PC-3 (cell line): ENCODE data around the gene PIK3R3.

ENCODE experiments used
- EZH2 ChIP-seq: fragments of 300-600 bp; sonication (generic); IDR thresholded peaks from one replicate; pipeline ENCODE4 v1.6.1; 2017; ENCODE audit warnings: antibody characterized with exemption, mild to moderate bottlenecking, low read length; ENCODE audit not compliant: unreplicated experiment
- EZH2phosphoT487 ChIP-seq: fragments of 300-600 bp; sonication (generic); IDR thresholded peaks from 2 replicates; pipeline ENCODE4 v1.6.1; 2018; ENCODE audit warnings: mild to moderate bottlenecking, antibody characterized with exemption, low read length, borderline replicate concordance
- TF ChIP-seq, protein P1 (sequence below): fragments of 300-600 bp; sonication (generic); conservative IDR thresholded peaks from 2 replicates; pipeline ENCODE4 v1.5.1; 2017; ENCODE audit warnings: antibody characterized with exemption, low read depth, mild to moderate bottlenecking, low read length

DNA sequence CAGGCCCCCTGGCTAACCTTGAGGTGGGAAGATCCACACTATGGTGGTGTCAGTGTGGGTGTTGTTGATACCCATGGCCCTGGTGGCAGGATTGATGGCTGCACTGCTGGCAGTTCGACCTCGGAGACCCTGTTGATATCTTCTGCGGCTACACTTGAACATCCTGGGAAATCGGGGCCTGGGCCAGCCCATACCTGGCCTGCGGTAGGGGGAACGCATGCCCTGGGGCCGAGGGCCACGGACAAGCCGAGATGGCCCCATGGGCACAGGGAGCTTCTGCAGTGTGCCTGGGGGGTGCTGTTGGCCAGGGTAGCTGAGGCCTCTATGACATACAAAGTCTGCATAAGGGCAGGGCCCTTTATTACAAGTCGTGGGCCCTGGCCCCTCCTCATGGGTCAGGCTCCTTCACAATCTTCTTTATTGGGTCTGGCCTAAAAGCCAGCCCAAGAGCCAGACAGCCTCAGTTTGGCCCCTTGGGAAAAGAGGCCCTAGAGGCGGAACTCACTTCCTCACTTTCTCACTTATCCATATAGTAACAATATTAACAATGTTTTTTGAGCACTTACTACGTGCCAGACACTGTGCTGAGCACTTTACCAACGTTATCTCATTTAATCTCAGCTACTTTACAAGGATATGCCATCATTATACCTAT, 43.9 kb upstream of the PIK3R3 start, which contains the start of gene P3R3URF:
- TF ChIP-seq, protein P1, sequence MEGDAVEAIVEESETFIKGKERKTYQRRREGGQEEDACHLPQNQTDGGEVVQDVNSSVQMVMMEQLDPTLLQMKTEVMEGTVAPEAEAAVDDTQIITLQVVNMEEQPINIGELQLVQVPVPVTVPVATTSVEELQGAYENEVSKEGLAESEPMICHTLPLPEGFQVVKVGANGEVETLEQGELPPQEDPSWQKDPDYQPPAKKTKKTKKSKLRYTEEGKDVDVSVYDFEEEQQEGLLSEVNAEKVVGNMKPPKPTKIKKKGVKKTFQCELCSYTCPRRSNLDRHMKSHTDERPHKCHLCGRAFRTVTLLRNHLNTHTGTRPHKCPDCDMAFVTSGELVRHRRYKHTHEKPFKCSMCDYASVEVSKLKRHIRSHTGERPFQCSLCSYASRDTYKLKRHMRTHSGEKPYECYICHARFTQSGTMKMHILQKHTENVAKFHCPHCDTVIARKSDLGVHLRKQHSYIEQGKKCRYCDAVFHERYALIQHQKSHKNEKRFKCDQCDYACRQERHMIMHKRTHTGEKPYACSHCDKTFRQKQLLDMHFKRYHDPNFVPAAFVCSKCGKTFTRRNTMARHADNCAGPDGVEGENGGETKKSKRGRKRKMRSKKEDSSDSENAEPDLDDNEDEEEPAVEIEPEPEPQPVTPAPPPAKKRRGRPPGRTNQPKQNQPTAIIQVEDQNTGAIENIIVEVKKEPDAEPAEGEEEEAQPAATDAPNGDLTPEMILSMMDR = no peak
- no peak for TF ChIP-seq EZH2
- TF ChIP-seq EZH2phosphoT487 = no peak
